Ovary (tissue), 3 donors: ENCODE measurements around the gene SMG1.

Experiments used
- CTCF ChIP-seq, 3 donors: fragments of 450-650 bp in 2 of 3; fragments of 200-600 bp in 1 of 3; IDR thresholded peaks; one replicate each; pipeline versions ENCODE4 v1.5.1 to v1.8.0; 2016 to 2022; ENCODE audit warnings: antibody characterized with exemption in 3 of 3, mild to moderate bottlenecking in 1 of 3
- POLR2A ChIP-seq: fragments of 450-650 bp; IDR thresholded peaks from one replicate; pipeline ENCODE4 v1.6.1; 2017; ENCODE audit warnings: antibody characterized with exemption, mild to moderate bottlenecking, moderate library complexity
- donor health status: DM: no; HTN: no; CAD: no.

GRCh38 chr16:18958621-18959029 is 32.4 kb upstream of the SMG1 start:
- TF ChIP-seq CTCF (IDR thresholded peaks at IDR 0.05): no peak
- TF ChIP-seq POLR2A: no peak
